HG03175 (cell line): Measurements from ENCODE around the gene SMARCAL1.

ENCODE experiments used
- ATAC-seq: cut with Tn5 transposase; IDR thresholded peaks from one replicate; pipeline ENCODE4 v1.9.1; 2021; ENCODE audit warnings: mild to moderate bottlenecking, moderate library complexity; ENCODE audit not compliant: unreplicated experiment

The SMARCAL1 gene

DNA sequence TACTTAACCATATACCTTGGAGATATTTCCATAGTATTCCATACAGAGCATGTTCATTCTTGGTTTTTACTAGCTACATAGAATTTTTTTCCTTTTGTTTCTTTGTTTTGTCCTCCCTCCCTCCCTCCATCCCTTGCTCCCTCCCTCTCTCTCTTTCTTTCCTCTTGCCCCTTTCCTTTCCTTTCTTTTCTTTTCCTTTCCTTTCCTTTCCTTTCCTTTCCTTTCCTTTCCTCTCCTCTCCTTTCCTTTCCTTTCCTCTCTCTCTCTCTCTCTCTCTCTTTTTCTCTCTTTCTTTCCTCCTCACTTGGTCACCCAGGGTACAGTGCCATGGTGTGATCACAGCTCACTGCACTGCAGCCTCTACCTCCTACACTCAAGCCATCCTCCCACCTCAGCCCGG, 114.7 kb downstream of the SMARCAL1 start:
- ATAC-seq = no peak

DNA sequence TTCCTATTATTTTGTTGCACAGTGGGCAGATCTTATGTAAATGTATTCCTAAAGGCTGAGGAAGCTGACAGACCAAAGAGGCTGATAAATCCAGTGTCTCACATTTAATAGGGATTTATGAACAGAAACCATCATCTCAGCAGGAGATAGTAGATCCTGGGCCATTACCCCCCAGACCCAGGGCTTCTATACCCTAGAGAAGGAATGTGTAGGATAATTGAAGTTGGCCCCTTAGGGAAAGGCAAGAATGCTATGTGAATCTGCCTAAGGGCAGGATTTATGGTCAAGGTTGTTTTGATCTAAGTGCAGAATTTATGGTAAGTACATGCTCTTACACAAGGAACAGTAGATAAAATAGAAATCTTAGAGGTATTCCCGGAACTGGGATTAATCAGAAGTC, 115.3 kb downstream of the SMARCAL1 start:
- ATAC-seq = no peak

DNA sequence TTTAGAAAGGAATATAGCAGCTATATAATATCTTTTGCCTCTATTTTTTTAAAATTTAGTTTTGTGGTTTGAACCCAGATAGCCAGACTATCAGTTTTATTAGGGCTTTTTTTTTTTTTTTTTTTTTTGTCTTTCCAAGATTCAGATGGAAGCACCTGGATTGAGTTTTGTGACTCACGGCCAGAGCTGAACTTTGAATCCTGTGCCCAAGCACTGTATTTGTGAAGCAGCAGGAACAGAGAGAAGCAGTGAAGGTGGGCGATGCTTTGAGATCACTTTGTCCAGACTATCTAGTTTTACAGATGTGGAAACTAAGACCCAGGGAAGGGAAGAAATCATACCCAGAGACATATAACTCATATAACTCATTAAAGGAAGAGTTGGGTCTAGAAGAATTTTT, 120.3 kb downstream of the SMARCAL1 start:
- ATAC-seq = no peak
